Glutamatergic neuron (in vitro differentiated cells): ENCODE data around the gene EED. TPM values are rescaled to one million over a fixed set of nuclear protein-coding genes. Genes with fewer than 3 reads are reported as not detected.
"Not testable (repeated sequence)": the region's sequence is repeated elsewhere in the genome, so short reads cannot be mapped to it uniquely, and the experiment has no call there.

Experiments used
- DNase-seq: peaks from one replicate; pipeline ENCODE4 v3.0.0; 2022
- H3K27ac Mint-ChIP-seq: one replicate; pipeline ENCODE4 v1.8.0; 2020; ENCODE audit warnings: mild to moderate bottlenecking, mixed read lengths, inconsistent platforms; ENCODE audit not compliant: unreplicated experiment
- H3K27me3 Mint-ChIP-seq: one replicate; pipeline ENCODE4 v1.8.0; 2020; ENCODE audit warnings: mild to moderate bottlenecking, moderate library complexity, mixed read lengths, inconsistent platforms; ENCODE audit not compliant: unreplicated experiment
- H3K36me3 Mint-ChIP-seq: one replicate; pipeline ENCODE4 v1.8.0; 2020; ENCODE audit warnings: mild to moderate bottlenecking, mixed read lengths, inconsistent platforms; ENCODE audit not compliant: unreplicated experiment
- H3K4me1 Mint-ChIP-seq: one replicate; pipeline ENCODE4 v1.8.0; 2020; ENCODE audit warnings: mild to moderate bottlenecking, low read depth, mixed read lengths, inconsistent platforms; ENCODE audit not compliant: unreplicated experiment
- H3K4me3 Mint-ChIP-seq: one replicate; pipeline ENCODE4 v1.8.0; 2020; ENCODE audit warnings: mild to moderate bottlenecking, mixed read lengths, inconsistent platforms; ENCODE audit not compliant: unreplicated experiment
- H3K9me3 Mint-ChIP-seq: one replicate; pipeline ENCODE4 v1.8.0; 2020; ENCODE audit warnings: mild to moderate bottlenecking, moderate library complexity, mixed read lengths, inconsistent platforms; ENCODE audit not compliant: unreplicated experiment
- CTCF ChIP-seq: fragments of 200-600 bp; sonication (generic); IDR thresholded peaks from one replicate; pipeline ENCODE4 v1.5.0; 2021; ENCODE audit not compliant: partially characterized antibody, unreplicated experiment
- total RNA-seq: library from RNA; stranded (reverse); fragmentation: NEBNext Ultra II Directional; extraction: Animal tissue kit (Norgen Biotek cat#: 25700); gene quantifications from one replicate; pipeline ENCODE4 v1.2.1, GENCODE V29; 2021; ENCODE audit not compliant: unreplicated experiment

EED gene
- total RNA-seq, 1 donor from 2014 or later = 17.9 TPM

- Mint-ChIP-seq H3K27ac (peak within 1 kb of the TSS; percentile 94), H3K4me3 (peak within 1 kb of the TSS; percentile 100), H3K36me3 (no peaks in the 10 kb centered on the region), H3K9me3 (peaks cover 2% of the 10 kb centered on the region), H3K4me1 (peaks cover 4% of the 10 kb centered on the region), H3K27me3 (peaks cover 2% of the 10 kb centered on the region)
- no peak for TF ChIP-seq CTCF
- DNase-seq = peak; percentile 95
These were observed 57.7 kb downstream of the EED start, which contains the start of gene HIKESHI for GRCh38 chr11:86302092-86302793. Gene HIKESHI, plus strand, starts transcription at chr11:86302240. Its CDS starts 209 bp downstream, at chr11:86302449.

GRCh38 chr11:86303257-86303656, 58.7 kb downstream of the EED start:
- DNase-seq = no peak
- Mint-ChIP-seq H3K27ac (no peak overlapping the region), H3K36me3 (no peaks in the 10 kb centered on the region), H3K27me3 (peaks cover 2% of the 10 kb centered on the region), H3K9me3 (no peaks in the 10 kb centered on the region), H3K4me3 (peak overlapping the region; percentile 100), H3K4me1 (peaks cover 4% of the 10 kb centered on the region)
- no peak for TF ChIP-seq CTCF

- not testable (repeated sequence) for H3K27me3 Mint-ChIP-seq, H3K4me3 Mint-ChIP-seq, DNase-seq, H3K36me3 Mint-ChIP-seq, H3K4me1 Mint-ChIP-seq, H3K27ac Mint-ChIP-seq, H3K9me3 Mint-ChIP-seq
These were observed 64.2 kb downstream of the EED start for GRCh38 chr11:86308710-86309109.

GRCh38 chr11:86313793-86314192, 69.2 kb downstream of the EED start:
- Mint-ChIP-seq H3K27ac (no peak overlapping the region), H3K27me3 (peaks cover 1% of the 10 kb centered on the region), H3K4me3 (no peak overlapping the region), H3K4me1 (no peaks in the 10 kb centered on the region), H3K36me3 (no peaks in the 10 kb centered on the region), H3K9me3 (no peaks in the 10 kb centered on the region)
- no peak for DNase-seq
- TF ChIP-seq CTCF = no peak

GRCh38 chr11:86314636-86315035, 70.1 kb downstream of the EED start:
- no peak for TF ChIP-seq CTCF
- no peak for DNase-seq
- Mint-ChIP-seq H3K36me3 (no peaks in the 10 kb centered on the region), H3K4me3 (no peak overlapping the region), H3K27ac (no peak overlapping the region), H3K4me1 (no peaks in the 10 kb centered on the region), H3K27me3 (peaks cover 1% of the 10 kb centered on the region), H3K9me3 (no peaks in the 10 kb centered on the region)

Other genes with a start within 250 kb of the EED start
- 117 TPM for gene PICALM, start 175.7 kb upstream of the EED start, total RNA-seq
- 44.7 TPM for gene HIKESHI, start 57.5 kb downstream of the EED start, total RNA-seq
- 0.74 TPM for gene CCDC81, start 130.1 kb downstream of the EED start, total RNA-seq